Astrocyte (in vitro differentiated cells and primary cell): ENCODE measurements around the gene CACNA1B.
"Not testable (repeated sequence)": the region's sequence is repeated elsewhere in the genome, so short reads cannot be mapped to it uniquely, and the experiment has no call there.

Source experiments
- EZH2 ChIP-seq: IDR thresholded peaks from 2 replicates; pipeline ENCODE4 v1.6.1; 2012; ENCODE audit warnings: mild to moderate bottlenecking, low read length, inconsistent platforms; ENCODE audit not compliant: insufficient read depth
- TF ChIP-seq, protein P1 (sequence below): IDR thresholded peaks from 2 replicates; pipeline ENCODE4 v1.5.1; 2011; ENCODE audit warnings: low read depth, mild to moderate bottlenecking, inconsistent platforms, low read length, moderate library complexity; ENCODE audit not compliant: insufficient read depth

DNA sequence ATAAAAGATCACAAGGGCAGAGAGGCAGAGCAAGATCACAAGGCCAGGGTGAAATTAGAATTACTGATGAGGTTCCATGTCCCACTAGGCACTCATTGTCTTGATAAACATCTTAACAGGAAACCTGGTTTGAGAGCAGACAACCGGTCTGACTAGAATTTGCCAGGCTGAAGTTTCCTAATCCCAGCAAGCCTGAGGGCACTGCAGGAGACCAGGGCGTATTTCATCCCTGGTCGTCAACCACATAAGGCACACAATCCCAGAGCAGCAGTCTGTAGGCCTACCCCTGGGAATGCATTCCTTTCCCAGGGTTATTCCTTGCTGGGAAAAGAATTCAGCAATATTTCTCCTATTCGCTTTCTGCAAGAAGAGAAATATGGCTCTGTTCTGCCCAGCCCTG lies 214.5 kb downstream of the CACNA1B start:
- TF ChIP-seq, protein P1, sequence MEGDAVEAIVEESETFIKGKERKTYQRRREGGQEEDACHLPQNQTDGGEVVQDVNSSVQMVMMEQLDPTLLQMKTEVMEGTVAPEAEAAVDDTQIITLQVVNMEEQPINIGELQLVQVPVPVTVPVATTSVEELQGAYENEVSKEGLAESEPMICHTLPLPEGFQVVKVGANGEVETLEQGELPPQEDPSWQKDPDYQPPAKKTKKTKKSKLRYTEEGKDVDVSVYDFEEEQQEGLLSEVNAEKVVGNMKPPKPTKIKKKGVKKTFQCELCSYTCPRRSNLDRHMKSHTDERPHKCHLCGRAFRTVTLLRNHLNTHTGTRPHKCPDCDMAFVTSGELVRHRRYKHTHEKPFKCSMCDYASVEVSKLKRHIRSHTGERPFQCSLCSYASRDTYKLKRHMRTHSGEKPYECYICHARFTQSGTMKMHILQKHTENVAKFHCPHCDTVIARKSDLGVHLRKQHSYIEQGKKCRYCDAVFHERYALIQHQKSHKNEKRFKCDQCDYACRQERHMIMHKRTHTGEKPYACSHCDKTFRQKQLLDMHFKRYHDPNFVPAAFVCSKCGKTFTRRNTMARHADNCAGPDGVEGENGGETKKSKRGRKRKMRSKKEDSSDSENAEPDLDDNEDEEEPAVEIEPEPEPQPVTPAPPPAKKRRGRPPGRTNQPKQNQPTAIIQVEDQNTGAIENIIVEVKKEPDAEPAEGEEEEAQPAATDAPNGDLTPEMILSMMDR: not testable (repeated sequence)
- not testable (repeated sequence) for TF ChIP-seq EZH2
